H1 (cell line): ENCODE data around the gene DHRS7C. TPM values are rescaled to one million over a fixed set of nuclear protein-coding genes. Genes with fewer than 3 reads are reported as not detected.

Experiments
- CTCF ChIA-PET: fragments of 300-600 bp; sonication (Branson Sonifier 250); formaldehyde crosslinking; loops from one replicate; lab custom pipeline; 2021; ENCODE audit not compliant: partially characterized antibody; lab: Charles Lee
- POLR2A ChIA-PET: fragments of 300-600 bp; sonication (Branson Sonifier 250); formaldehyde crosslinking; loops from one replicate; lab custom pipeline; 2021; ENCODE audit warnings: inconsistent platforms; ENCODE audit not compliant: partially characterized antibody; lab: Charles Lee
- DNase-seq, 2 experiments: peaks; one replicate each; pipeline versions ENCODE4 v3.0.0 to v3.0.0-alpha.2; 2010 to 2022; ENCODE audit warnings: low spot score in 2 of 2, low read depth in 1 of 2, mixed read lengths in 1 of 2
- FAIRE-seq: peaks from 2 replicates; lab custom pipeline; 2011; peaks lifted over from hg19 to GRCh38; lab: Jason Lieb, UNC
- H2AFZ ChIP-seq: 2 replicates; pipeline ENCODE4 v1.8.1; 2012; ENCODE audit warnings: low read length, inconsistent platforms
- H2AK5ac ChIP-seq: 2 replicates; pipeline ENCODE4 v1.6.1; 2013; ENCODE audit warnings: low read depth, low read length
- H2BK120ac ChIP-seq: replicated peaks from 2 replicates; pipeline ENCODE3; 2013; ENCODE audit warnings: low read depth, low read length, inconsistent platforms
- H2BK12ac ChIP-seq: 2 replicates; pipeline ENCODE4 v1.6.1; 2013; ENCODE audit warnings: low read depth, low read length
- H2BK15ac ChIP-seq: 2 replicates; pipeline ENCODE4 v1.6.1; 2013; ENCODE audit warnings: low read length
- H2BK20ac ChIP-seq: 2 replicates; pipeline ENCODE4 v1.6.1; 2013; ENCODE audit warnings: low read length
- H2BK5ac ChIP-seq: 2 replicates; pipeline ENCODE4 v1.6.1; 2013; ENCODE audit warnings: low read depth, low read length
- H3K14ac ChIP-seq: 2 replicates; pipeline ENCODE4 v1.6.1; 2013; ENCODE audit warnings: inconsistent platforms; ENCODE audit not compliant: insufficient read length
- H3K18ac ChIP-seq: 2 replicates; pipeline ENCODE4 v1.6.1; 2013; ENCODE audit warnings: low read length; ENCODE audit errors: extremely low read depth
- H3K23ac ChIP-seq: 2 replicates; pipeline ENCODE4 v1.6.1; 2013; ENCODE audit warnings: inconsistent platforms; ENCODE audit not compliant: insufficient read length
- H3K23me2 ChIP-seq: 2 replicates; pipeline ENCODE4 v1.6.1; 2013; ENCODE audit warnings: low read depth, low read length
- H3K27ac ChIP-seq: 2 replicates; pipeline ENCODE4 v1.6.1; 2011; ENCODE audit warnings: low read depth, low read length, inconsistent platforms
- H3K27me3 ChIP-seq, 4 experiments: replicated peaks in 1 of 4; 1 replicate in 1 of 4; 2 replicates in 3 of 4; pipeline versions ENCODE4 v1.6.1 to v1.8.1; 2011 to 2013; ENCODE audit warnings: low read length in 3 of 4, mild to moderate bottlenecking in 3 of 4, inconsistent platforms in 2 of 4, mixed read lengths in 2 of 4, moderate library complexity in 1 of 4; ENCODE audit not compliant: control insufficient read depth in 3 of 4, insufficient read depth in 3 of 4; ENCODE audit errors: extremely low read depth in 1 of 4
- H3K36me3 ChIP-seq, 4 experiments: 2 replicates each; pipeline versions ENCODE4 v1.6.1 to v1.8.1; 2011 to 2013; ENCODE audit warnings: mild to moderate bottlenecking in 4 of 4, low read length in 3 of 4, moderate library complexity in 2 of 4, control low read depth in 1 of 4, inconsistent platforms in 1 of 4; ENCODE audit not compliant: insufficient read depth in 4 of 4, control insufficient read depth in 2 of 4
- H3K4ac ChIP-seq: replicated peaks from 2 replicates; pipeline ENCODE3; 2013; ENCODE audit warnings: low read length, low read depth, mixed read lengths, inconsistent platforms; ENCODE audit not compliant: insufficient read length
- H3K4me1 ChIP-seq, 4 experiments: replicated peaks in 1 of 4; 1 replicate in 1 of 4; 2 replicates in 3 of 4; pipeline versions ENCODE4 v1.6.1 to v1.8.1; 2011 to 2013; ENCODE audit warnings: low read length in 3 of 4, inconsistent platforms in 2 of 4, mixed read lengths in 1 of 4; ENCODE audit not compliant: insufficient read depth in 4 of 4, control insufficient read depth in 3 of 4
- H3K4me2 ChIP-seq, 2 experiments: 2 replicates each; pipeline versions ENCODE4 v1.6.1 to v1.8.1; 2011 to 2013; ENCODE audit warnings: low read depth in 2 of 2, low read length in 2 of 2, control low read depth in 1 of 2, inconsistent platforms in 1 of 2, mild to moderate bottlenecking in 1 of 2; ENCODE audit not compliant: insufficient read depth in 1 of 2
- H3K4me3 ChIP-seq, 4 experiments: fragments of 200-600, 300-600 bp in 1 of 4; sonication (generic), shearing (Covaris generic), sonication (Bioruptor Twin) in 1 of 4; 2 replicates each; pipeline versions ENCODE4 v1.5.1 to v1.8.1; 2011 to 2016; ENCODE audit warnings: low read length in 4 of 4, low read depth in 3 of 4, control low read depth in 2 of 4, inconsistent platforms in 2 of 4, mild to moderate bottlenecking in 2 of 4, mixed read lengths in 1 of 4, moderate library complexity in 1 of 4; ENCODE audit not compliant: insufficient read depth in 2 of 4; ENCODE audit errors: extremely low read depth in 1 of 4
- H3K56ac ChIP-seq: replicated peaks from 2 replicates; pipeline ENCODE3; 2013; ENCODE audit warnings: low read depth, mild to moderate bottlenecking, mixed read lengths, low read length, inconsistent platforms; ENCODE audit not compliant: insufficient read length
- H3K79me1 ChIP-seq: 2 replicates; pipeline ENCODE4 v1.6.1; 2013; ENCODE audit warnings: low read depth, low read length, control low read depth
- H3K79me2 ChIP-seq, 2 experiments: 2 replicates each; pipeline versions ENCODE4 v1.6.1 to v1.8.1; 2012 to 2013; ENCODE audit warnings: low read length in 2 of 2, mild to moderate bottlenecking in 2 of 2, inconsistent platforms in 1 of 2; ENCODE audit not compliant: insufficient read depth in 2 of 2, control insufficient read depth in 1 of 2
- H3K9ac ChIP-seq, 4 experiments: replicated peaks in 1 of 4; 1 replicate in 1 of 4; 2 replicates in 3 of 4; pipeline versions ENCODE4 v1.6.1 to v1.8.1; 2011 to 2013; ENCODE audit warnings: low read depth in 3 of 4, low read length in 3 of 4, control low read depth in 2 of 4, mild to moderate bottlenecking in 2 of 4, moderate library complexity in 2 of 4, inconsistent platforms in 1 of 4; ENCODE audit errors: extremely low read depth in 1 of 4
- H3K9me3 ChIP-seq, 2 experiments: 2 replicates each; pipeline versions ENCODE4 v1.6.1 to v1.8.1; 2012 to 2013; ENCODE audit warnings: mild to moderate bottlenecking in 2 of 2, moderate library complexity in 2 of 2, control low read depth in 1 of 2, inconsistent platforms in 1 of 2, low read depth in 1 of 2, low read length in 1 of 2, mixed read lengths in 1 of 2; ENCODE audit not compliant: insufficient read depth in 2 of 2
- H4K20me1 ChIP-seq, 2 experiments: replicated peaks in 1 of 2; 2 replicates each; pipeline versions ENCODE3 to v1.8.1; 2011 to 2013; ENCODE audit warnings: inconsistent platforms in 2 of 2, low read length in 2 of 2, mild to moderate bottlenecking in 1 of 2; ENCODE audit not compliant: insufficient read depth in 2 of 2, control insufficient read depth in 1 of 2
- H4K5ac ChIP-seq: 2 replicates; pipeline ENCODE4 v1.6.1; 2013; ENCODE audit warnings: low read length, low read depth, mixed read lengths, inconsistent platforms; ENCODE audit not compliant: insufficient read length
- H4K8ac ChIP-seq: 2 replicates; pipeline ENCODE4 v1.8.0; 2013; ENCODE audit warnings: mild to moderate bottlenecking, moderate library complexity, low read length, inconsistent platforms; ENCODE audit not compliant: insufficient read depth; ENCODE audit errors: extremely low read depth
- H4K91ac ChIP-seq: replicated peaks from 2 replicates; pipeline ENCODE3; 2013; ENCODE audit warnings: low read length, mixed read lengths, inconsistent platforms; ENCODE audit not compliant: insufficient read length
- RAD21 ChIP-seq, 2 experiments: IDR thresholded peaks in 1 of 2; conservative IDR thresholded peaks in 1 of 2; 2 replicates each; pipeline ENCODE4 v1.6.1; 2011; ENCODE audit warnings: low read depth in 2 of 2, low read length in 2 of 2, improper control_type of control experiment in 1 of 2, inconsistent platforms in 1 of 2, mild to moderate bottlenecking in 1 of 2, moderate library complexity in 1 of 2
- SP2 ChIP-seq: IDR thresholded peaks from 2 replicates; pipeline ENCODE4 v1.6.1; 2012; ENCODE audit warnings: mild to moderate bottlenecking, low read length, inconsistent platforms
- TBP ChIP-seq: IDR thresholded peaks from 2 replicates; pipeline ENCODE4 v1.6.1; 2011; ENCODE audit warnings: low read depth, low read length, improper control_type of control experiment
- WGBS, 2 experiments: shearing (Covaris generic) in 1 of 2; methylation state at CpG; one replicate each; pipeline versions ENCODE4 v1.1.6 to v1.1.7; 2013 to 2015; ENCODE audit warnings: low lambda C conversion rate in 2 of 2, mixed read lengths in 2 of 2, inconsistent platforms in 1 of 2, low coverage in 1 of 2, missing lambda C conversion rate in 1 of 2; ENCODE audit not compliant: insufficient replicate concordance in 2 of 2, insufficient coverage in 1 of 2, insufficient read length in 1 of 2; ENCODE audit errors: extremely low coverage in 1 of 2, missing lambda C conversion rate in 1 of 2; 5-methylcytosine and 5-hydroxymethylcytosine counted together
- polyA plus RNA-seq, 7 experiments: library from polyadenylated mRNA; depleted of rRNA in 3 of 7; stranded (reverse) in 5 of 7; unstranded in 2 of 7; fragments of >200 nt in 5 of 7; fragments of 200-250 nt in 2 of 7; gene quantifications; 1 replicate in 5 of 7; 2 replicates in 1 of 7; 4 replicates in 1 of 7; pipeline versions ENCODE4 v1.2.1 to v1.2.3, GENCODE V29; 2011 to 2013; ENCODE audit warnings: missing spikeins in 2 of 7, mixed read lengths in 2 of 7
- total RNA-seq: library from RNA; stranded (reverse); fragmentation: NEBNext Ultra II Directional; extraction: Animal tissue kit (Norgen Biotek cat#: 25700); gene quantifications from 2 replicates; pipeline ENCODE4 v1.2.1, GENCODE V29; 2021
- TF ChIP-seq, protein P1 (sequence below): IDR thresholded peaks from 2 replicates; pipeline ENCODE4 v1.6.1; 2012; ENCODE audit warnings: inconsistent platforms

DHRS7C gene
- total and polyA plus RNA-seq, 2 of the 8 experiments (the other 6 are each of a cell fraction or from before 2014, with no cell fraction given), result not detected

DNA sequence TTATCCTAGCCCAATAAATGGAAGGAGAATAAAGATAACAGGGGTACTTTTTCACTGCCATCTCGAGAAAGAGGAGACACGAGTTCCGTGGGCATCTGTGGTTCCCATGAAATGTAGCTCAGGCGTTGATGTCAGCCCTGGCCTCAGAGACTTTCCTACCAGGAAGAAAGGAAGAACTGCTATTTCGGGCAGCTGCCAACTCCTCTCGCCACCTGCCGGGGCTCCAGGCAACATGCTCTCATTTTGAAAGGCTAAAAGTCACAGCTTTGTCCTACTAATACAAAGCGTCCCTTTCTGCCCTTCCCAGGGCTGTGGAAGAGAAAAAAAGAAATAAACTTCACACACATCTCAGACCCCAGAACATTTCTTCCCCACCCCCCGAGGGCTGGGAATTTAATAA, 65.8 kb downstream of the DHRS7C start:
- Histone ChIP-seq H3K36me3 (peaks cover 0 to 3% (median 0%) of the 10 kb centered on the region in 4 experiments; a peak in 1 of 8 replicates), H2AFZ (no peak overlapping the region), H3K9me3 (no peaks in the 10 kb centered on the region), H3K23me2 (no peaks in the 10 kb centered on the region), H2AK5ac (no peak overlapping the region), H3K27me3 (no peaks in the 10 kb centered on the region), H4K8ac (no peak overlapping the region), H3K4me1 (no peaks in the 10 kb centered on the region), H3K4me2 (no peak overlapping the region), H3K14ac (no peak overlapping the region), H3K9ac (no peak overlapping the region), H3K18ac (no peak overlapping the region), H3K79me1 (no peaks in the 10 kb centered on the region; the same call in 1 of the 2 replicates), H3K23ac (no peak overlapping the region), H4K20me1 (peaks cover 0 to 2% of the 10 kb centered on the region in 2 experiments), H2BK15ac (no peak overlapping the region), H3K79me2 (no peaks in the 10 kb centered on the region), H2BK120ac (no peak overlapping the region), H2BK20ac (no peak overlapping the region), H2BK5ac (no peak overlapping the region), H3K4me3 (no peak overlapping the region), H3K27ac (no peak overlapping the region), H3K56ac (no peak overlapping the region), H2BK12ac (no peak overlapping the region), H4K91ac (no peak overlapping the region), H4K5ac (no peak overlapping the region), H3K4ac (no peak overlapping the region)
- DNase-seq (no peak), FAIRE-seq (no peak)
- ChIA-PET POLR2A (no interaction called here), CTCF (interaction anchor here (0.9 to 5.3 kb wide), 6 partner anchors 8 to 203 kb away, joined by 3 to 20 read pairs (median 4); no protein-coding TSS in a partner anchor)
- TF ChIP-seq SP2 (no peak), RAD21 (IDR thresholded peaks at IDR 0.05 in 1 of 2, conservative IDR thresholded peaks at IDR 0.05 in 1 of 2; ENCODE audit: low read depth in 2 of 2, low read length in 2 of 2) (peak; percentile 7 to 10; a peak in 1 of 4 replicates), TBP (no peak)
- TF ChIP-seq, protein P1, sequence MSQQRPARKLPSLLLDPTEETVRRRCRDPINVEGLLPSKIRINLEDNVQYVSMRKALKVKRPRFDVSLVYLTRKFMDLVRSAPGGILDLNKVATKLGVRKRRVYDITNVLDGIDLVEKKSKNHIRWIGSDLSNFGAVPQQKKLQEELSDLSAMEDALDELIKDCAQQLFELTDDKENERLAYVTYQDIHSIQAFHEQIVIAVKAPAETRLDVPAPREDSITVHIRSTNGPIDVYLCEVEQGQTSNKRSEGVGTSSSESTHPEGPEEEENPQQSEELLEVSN, result 0 out of 2 replicates have a peak, but pooled peaks have one; percentile 27
- 84% methylated on average over 9 of the region's 9 CpGs; no CpG with 5 or more reads in 1 of the 2 experiments for WGBS, 2 experiments
